Measurements from ENCODE around the gene GLT1D1. TPM values are rescaled to one million over a fixed set of nuclear protein-coding genes. Genes with fewer than 3 reads are reported as not detected.

Gene GLT1D1
- total RNA-seq, 1 experiment from 2014 or later: not detected

GRCh38 chr12:129009833-129010622, 156.8 kb downstream of the GLT1D1 start:
- Histone ChIP-seq H2AFZ (ENCODE audit: low read depth, low read length, poor library complexity, severe bottlenecking) (no peak overlapping the region), H3K4me1 (ENCODE audit: control insufficient read depth in 1 of 2, insufficient read depth in 2 of 2, low read length in 2 of 2) (no peaks in the 10 kb centered on the region), H3K9me2 (ENCODE audit: insufficient read depth) (no peaks in the 10 kb centered on the region), H3K27me3 (ENCODE audit: insufficient read depth, low read length) (no peaks in the 10 kb centered on the region), H3K79me2 (ENCODE audit: insufficient read depth, low read length) (no peaks in the 10 kb centered on the region), H4K20me1 (ENCODE audit: insufficient read depth) (no peaks in the 10 kb centered on the region), H3K9me3 (ENCODE audit: control insufficient read depth in 1 of 2, insufficient read depth in 1 of 2, low read depth in 1 of 2, low read length in 2 of 2) (peaks cover 0 to 12% of the 10 kb centered on the region in 2 experiments; a peak in 1 of 4 replicates), H3K36me3 (ENCODE audit: control insufficient read depth in 1 of 2, insufficient read depth in 2 of 2, low read length in 2 of 2) (no peaks in the 10 kb centered on the region), H3K4me2 (ENCODE audit: low read length) (no peak overlapping the region), H3K9ac (ENCODE audit: low read length) (no peak overlapping the region), H3K27ac (ENCODE audit: low read depth, low read length) (no peak overlapping the region), H3K4me3 (replicated peaks in 1 of 2; ENCODE audit: low read depth in 1 of 2, low read length in 2 of 2) (no peak overlapping the region)
- TF ChIP-seq EZH2phosphoT487 (IDR thresholded peaks at IDR 0.05; ENCODE audit: borderline replicate concordance) (no peak), FOSL1 (IDR thresholded peaks at IDR 0.05; ENCODE audit: low read depth) (no peak), ELF1 (IDR thresholded peaks at IDR 0.05; ENCODE audit: borderline replicate concordance, low read depth) (no peak), EGR1 (IDR thresholded peaks at IDR 0.05; ENCODE audit: low read depth) (no peak), YY1 (IDR thresholded peaks at IDR 0.05; ENCODE audit: extremely low read depth, insufficient replicate concordance, low read depth, low read length) (no peak), ZNF274 (IDR thresholded peaks at IDR 0.05; ENCODE audit: low read depth, low read length) (no peak)
- TF ChIP-seq, protein P1, sequence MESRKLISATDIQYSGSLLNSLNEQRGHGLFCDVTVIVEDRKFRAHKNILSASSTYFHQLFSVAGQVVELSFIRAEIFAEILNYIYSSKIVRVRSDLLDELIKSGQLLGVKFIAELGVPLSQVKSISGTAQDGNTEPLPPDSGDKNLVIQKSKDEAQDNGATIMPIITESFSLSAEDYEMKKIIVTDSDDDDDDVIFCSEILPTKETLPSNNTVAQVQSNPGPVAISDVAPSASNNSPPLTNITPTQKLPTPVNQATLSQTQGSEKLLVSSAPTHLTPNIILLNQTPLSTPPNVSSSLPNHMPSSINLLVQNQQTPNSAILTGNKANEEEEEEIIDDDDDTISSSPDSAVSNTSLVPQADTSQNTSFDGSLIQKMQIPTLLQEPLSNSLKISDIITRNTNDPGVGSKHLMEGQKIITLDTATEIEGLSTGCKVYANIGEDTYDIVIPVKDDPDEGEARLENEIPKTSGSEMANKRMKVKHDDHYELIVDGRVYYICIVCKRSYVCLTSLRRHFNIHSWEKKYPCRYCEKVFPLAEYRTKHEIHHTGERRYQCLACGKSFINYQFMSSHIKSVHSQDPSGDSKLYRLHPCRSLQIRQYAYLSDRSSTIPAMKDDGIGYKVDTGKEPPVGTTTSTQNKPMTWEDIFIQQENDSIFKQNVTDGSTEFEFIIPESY (IDR thresholded peaks at IDR 0.05; ENCODE audit: extremely low read depth, insufficient replicate concordance, low read length): no peak
- BruUV-seq (replicated peaks): no TSS peak
- ChIA-PET CTCF (no interaction called here), RAD21 (ENCODE audit: low non-redundant PET in 1 of 2, low total read pairs in 2 of 2, uncharacterized antibody in 2 of 2, unreplicated experiment in 2 of 2) (no interaction called here), POLR2A (no interaction called here)
- ATAC-seq (no peak), DNase-seq (ENCODE audit: low read depth, low spot score) (no peak)
- intact Hi-C loops (cut with micrococcal nuclease): no loop called here
